Sigmoid colon (tissue), 7 donors: ENCODE measurements around the gene C4orf46. TPM values are rescaled to one million over a fixed set of nuclear protein-coding genes. Genes with fewer than 3 reads are reported as not detected.

ENCODE experiments used
- DNase-seq: peaks from one replicate; pipeline ENCODE4 v3.0.0-alpha.2; 2019
- H3K27ac ChIP-seq, 4 donors: fragments of 200-600 bp; sonication (generic); one replicate each; pipeline ENCODE4 v1.5.1; 2016 to 2019; ENCODE audit warnings: mild to moderate bottlenecking in 1 of 4
- H3K27me3 ChIP-seq, 3 donors: fragments of 200-600 bp; sonication (generic); one replicate each; pipeline ENCODE4 v1.5.1; 2019; ENCODE audit warnings: mild to moderate bottlenecking in 1 of 3
- H3K36me3 ChIP-seq, 4 donors: fragments of 200-600 bp; sonication (generic); one replicate each; pipeline ENCODE4 v1.5.1; 2016 to 2019
- H3K4me1 ChIP-seq, 4 donors: fragments of 200-600 bp; sonication (generic); one replicate each; pipeline ENCODE4 v1.5.1; 2017 to 2019
- H3K4me3 ChIP-seq, 4 donors: fragments of 200-600 bp; sonication (generic); one replicate each; pipeline ENCODE4 v1.5.1; 2017 to 2019; ENCODE audit warnings: mild to moderate bottlenecking in 2 of 4, moderate library complexity in 1 of 4
- H3K9me3 ChIP-seq, 4 donors: fragments of 200-600 bp in 3 of 4; sonication (generic) in 3 of 4; one replicate each; pipeline versions ENCODE4 v1.5.1 to v1.6.1; 2013 to 2019
- CTCF ChIP-seq, 4 experiments: fragments of 450-650 bp in 3 of 4; fragments of 200-600 bp in 1 of 4; IDR thresholded peaks; one replicate each; pipeline ENCODE4 v1.5.1; 2016 to 2019; ENCODE audit warnings: antibody characterized with exemption in 4 of 4, mild to moderate bottlenecking in 3 of 4, moderate library complexity in 2 of 4
- EP300 ChIP-seq, 4 donors: sonication (generic); formaldehyde crosslinking; IDR thresholded peaks; one replicate each; pipeline ENCODE4 v1.6.1; 2017; ENCODE audit warnings: antibody characterized with exemption in 4 of 4
- POLR2A ChIP-seq, 2 donors: fragments of 450-650 bp; IDR thresholded peaks; one replicate each; pipeline ENCODE4 v1.6.1; 2016; ENCODE audit warnings: antibody characterized with exemption in 2 of 2, mild to moderate bottlenecking in 2 of 2, moderate library complexity in 2 of 2
- POLR2AphosphoS5 ChIP-seq, 4 donors: sonication (generic); formaldehyde crosslinking; IDR thresholded peaks; one replicate each; pipeline ENCODE4 v1.6.1; 2017; ENCODE audit warnings: antibody characterized with exemption in 4 of 4
- WGBS, 2 donors: extraction: QIAGEN DNeasy Blood & Tissue Kit; methylation state at CpG; one replicate each; pipeline ENCODE4 v1.1.7; 2013; 5-methylcytosine and 5-hydroxymethylcytosine counted together
- intact Hi-C: fragments of 100-400 bp; cut with DNase I; formaldehyde crosslinking; loops from one replicate; pipeline ENCODE4 v1.15.1; 2023
- polyA plus RNA-seq, 3 donors: library from polyadenylated mRNA; stranded (reverse); fragments of 200-250 nt; gene quantifications; one replicate each; pipeline ENCODE4 v1.2.3, GENCODE V29; 2013
- small RNA-seq, 3 donors: library from RNA; depleted of rRNA; stranded (forward); fragments of <200 nt; gene quantifications; one replicate each; pipeline ENCODE3, GENCODE V24; 2016
- total RNA-seq, 4 donors: library from RNA; depleted of rRNA; stranded (reverse); fragments of >200 nt; gene quantifications; one replicate each; pipeline ENCODE4 v1.1.0, GENCODE V29; 2016
- donor health status: healthy with polysubstance abuse.
- donor health status: Bipolar disorder and iron deficiency.
- donor health status: healthy.

C4orf46 gene
- total and polyA plus RNA-seq, 7 donors, result 2.4 to 7.1 (median 3.7) TPM

- H3K4me1 ChIP-seq, result peaks cover 0 to 14% (median 4%) of the 10 kb centered on the region in 4 donors
- H3K9me3 ChIP-seq, result no peaks in the 10 kb centered on the region
- H3K27me3 ChIP-seq, result no peaks in the 10 kb centered on the region
- WGBS, 2 donors, result 94 to 96% methylated on average over 3 of the region's 3 CpGs
- no peak for DNase-seq
- intact Hi-C loops, result no loop called here
- no peak overlapping the region for H3K27ac ChIP-seq
- no peak overlapping the region for H3K4me3 ChIP-seq
- no peak for TF ChIP-seq EP300 (IDR thresholded peaks at IDR 0.05)
- no peaks in the 10 kb centered on the region for H3K36me3 ChIP-seq
Observed at GRCh38 chr4:158622251-158622650, 49.4 kb downstream of the C4orf46 start.

GRCh38 chr4:158621729-158622128 lies 50.0 kb downstream of the C4orf46 start:
- Histone ChIP-seq H3K4me1 (peaks cover 0 to 14% (median 4%) of the 10 kb centered on the region in 4 donors), H3K9me3 (no peaks in the 10 kb centered on the region), H3K4me3 (no peak overlapping the region), H3K36me3 (no peaks in the 10 kb centered on the region), H3K27ac (no peak overlapping the region), H3K27me3 (no peaks in the 10 kb centered on the region)
- WGBS, 2 donors, result 84 to 93% methylated on average over 4 of the region's 4 CpGs
- TF ChIP-seq EP300 (IDR thresholded peaks at IDR 0.05) (no peak), POLR2A (IDR thresholded peaks at IDR 0.05) (no peak), CTCF (IDR thresholded peaks at IDR 0.05) (no peak), POLR2AphosphoS5 (IDR thresholded peaks at IDR 0.05) (no peak)
- intact Hi-C loops, result no loop called here
- DNase-seq, result no peak

GRCh38 chr4:158617956-158618355 lies 53.7 kb downstream of the C4orf46 start:
- Histone ChIP-seq H3K36me3 (no peaks in the 10 kb centered on the region), H3K4me3 (no peak overlapping the region), H3K27ac (no peak overlapping the region), H3K9me3 (no peaks in the 10 kb centered on the region), H3K27me3 (no peaks in the 10 kb centered on the region), H3K4me1 (no peaks in the 10 kb centered on the region)
- DNase-seq, result no peak
- TF ChIP-seq CTCF (IDR thresholded peaks at IDR 0.05), result no peak
- no peak for TF ChIP-seq POLR2A (IDR thresholded peaks at IDR 0.05)
- no peak for TF ChIP-seq EP300 (IDR thresholded peaks at IDR 0.05)
- TF ChIP-seq POLR2AphosphoS5 (IDR thresholded peaks at IDR 0.05), result no peak
- intact Hi-C loops, result no loop called here

Small RNA genes within 50 kb of the gene (small RNA-seq; reads per million reads assigned to genes)
- gene RF00012, result 0 reads per million in 3 donors

Other genes starting within 250 kb of the C4orf46 start
- not detected for gene RXFP1, start 150.0 kb downstream of the C4orf46 start, total RNA-seq
- under 1 TPM in 1 of 3 donors, not detected in 2; 0.09 TPM for gene RXFP1, start 150.0 kb downstream of the C4orf46 start, polyA plus RNA-seq
- 10 to 100 TPM; 30.7 to 49.9 (median 37.7) TPM for gene ETFDH, start 409 bp upstream of the C4orf46 start, total RNA-seq
- 10 to 100 TPM; 20.4 to 74.7 (median 31.6) TPM for gene ETFDH, start 409 bp upstream of the C4orf46 start, polyA plus RNA-seq
- gene PPID, start 51.5 kb upstream of the C4orf46 start, total RNA-seq, result 10 to 100 TPM; 17.8 to 54.8 (median 28.6) TPM
- 10 to 100 TPM; 17.4 to 30.1 (median 26.6) TPM for gene PPID, start 51.5 kb upstream of the C4orf46 start, polyA plus RNA-seq
- 10 to 100 TPM; 35.2 to 38.9 (median 36.5) TPM for gene FNIP2, start 97.1 kb upstream of the C4orf46 start, total RNA-seq
- 10 to 100 TPM; 14.4 to 22.7 (median 17.8) TPM for gene FNIP2, start 97.1 kb upstream of the C4orf46 start, polyA plus RNA-seq